ENCODE measurements around the gene SIMC1. TPM values are rescaled to one million over a fixed set of nuclear protein-coding genes. Genes with fewer than 3 reads are reported as not detected.
"Not testable (repeated sequence)": the region's sequence is repeated elsewhere in the genome, so short reads cannot be mapped to it uniquely, and the experiment has no call there.

SIMC1 gene
- total RNA-seq, 1 donor from 2014 or later, result 10.9 TPM

DNA sequence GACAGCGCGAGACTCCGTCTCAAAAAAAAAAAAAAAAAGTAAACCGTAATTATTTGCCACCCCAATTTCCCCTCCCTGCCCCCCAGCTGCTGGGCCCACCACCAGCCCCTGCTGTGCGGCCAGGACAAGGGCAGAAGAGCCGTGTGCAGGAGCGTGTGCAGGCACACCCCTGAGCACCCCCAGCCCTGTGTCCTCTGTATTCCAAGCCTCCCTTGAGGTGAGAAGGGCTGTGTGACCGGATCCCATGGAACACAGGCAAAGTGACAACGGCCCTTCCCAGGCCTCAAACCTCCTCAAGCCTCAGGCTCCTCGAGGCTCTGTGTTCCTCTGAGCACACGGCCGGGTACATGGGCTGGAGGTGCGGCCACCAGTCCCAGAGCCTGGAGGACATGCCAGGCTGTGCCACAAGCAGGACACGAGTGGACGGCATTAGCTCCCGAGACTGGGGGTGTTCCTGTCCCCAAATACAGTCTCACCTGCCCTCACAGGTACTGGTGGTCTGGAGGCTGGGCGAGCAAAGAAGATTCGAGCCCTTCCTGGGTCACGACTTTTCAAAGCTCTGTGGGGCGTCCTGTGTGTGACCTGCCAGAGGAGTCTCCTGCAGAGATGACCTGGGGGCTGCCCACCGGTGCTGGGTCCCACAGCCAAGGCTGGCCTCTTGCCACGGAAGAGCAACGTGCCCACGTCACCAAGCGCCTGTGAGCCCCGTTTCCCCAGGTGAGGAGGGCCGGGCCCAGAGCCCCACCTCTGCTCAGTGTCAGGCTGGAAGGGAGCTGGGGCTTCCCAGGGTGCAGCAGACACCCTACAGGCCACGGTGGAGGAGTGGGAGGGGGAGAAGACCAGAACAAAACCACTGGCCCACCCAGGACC lies 47.1 kb upstream of the SIMC1 start:
- Histone ChIP-seq H3K27ac (no peak overlapping the region), H4K20me1 (ENCODE audit: low read depth) (no peaks in the 10 kb centered on the region), H2AFZ (replicated peaks) (no peak overlapping the region), H3K4me1 (no peaks in the 10 kb centered on the region), H3K9me3 (ENCODE audit: low read depth) (no peaks in the 10 kb centered on the region), H3K36me3 (no peaks in the 10 kb centered on the region), H3K9ac (no peak overlapping the region), H3K27me3 (peaks cover 41% of the 10 kb centered on the region), H3F3A (ENCODE audit: low read depth) (no peaks in the 10 kb centered on the region), H3K4me3 (no peak overlapping the region), H3K79me2 (ENCODE audit: low read depth) (no peaks in the 10 kb centered on the region), H3K4me2 (no peak overlapping the region)
- TF ChIP-seq, protein P1, sequence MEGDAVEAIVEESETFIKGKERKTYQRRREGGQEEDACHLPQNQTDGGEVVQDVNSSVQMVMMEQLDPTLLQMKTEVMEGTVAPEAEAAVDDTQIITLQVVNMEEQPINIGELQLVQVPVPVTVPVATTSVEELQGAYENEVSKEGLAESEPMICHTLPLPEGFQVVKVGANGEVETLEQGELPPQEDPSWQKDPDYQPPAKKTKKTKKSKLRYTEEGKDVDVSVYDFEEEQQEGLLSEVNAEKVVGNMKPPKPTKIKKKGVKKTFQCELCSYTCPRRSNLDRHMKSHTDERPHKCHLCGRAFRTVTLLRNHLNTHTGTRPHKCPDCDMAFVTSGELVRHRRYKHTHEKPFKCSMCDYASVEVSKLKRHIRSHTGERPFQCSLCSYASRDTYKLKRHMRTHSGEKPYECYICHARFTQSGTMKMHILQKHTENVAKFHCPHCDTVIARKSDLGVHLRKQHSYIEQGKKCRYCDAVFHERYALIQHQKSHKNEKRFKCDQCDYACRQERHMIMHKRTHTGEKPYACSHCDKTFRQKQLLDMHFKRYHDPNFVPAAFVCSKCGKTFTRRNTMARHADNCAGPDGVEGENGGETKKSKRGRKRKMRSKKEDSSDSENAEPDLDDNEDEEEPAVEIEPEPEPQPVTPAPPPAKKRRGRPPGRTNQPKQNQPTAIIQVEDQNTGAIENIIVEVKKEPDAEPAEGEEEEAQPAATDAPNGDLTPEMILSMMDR (IDR thresholded peaks at IDR 0.05), result no peak
- TF ChIP-seq EZH2phosphoT487 (IDR thresholded peaks at IDR 0.05), result no peak
- no peak for TF ChIP-seq EZH2 (IDR thresholded peaks at IDR 0.05)
- no peak overlapping the region for H3K27ac Mint-ChIP-seq
- H3K4me3 Mint-ChIP-seq, result no peak overlapping the region
- peaks cover 3% of the 10 kb centered on the region for H3K4me1 Mint-ChIP-seq
- DNase-seq (ENCODE audit: low spot score), result no peak
- H3K9me3 Mint-ChIP-seq, result no peaks in the 10 kb centered on the region
- H3K27me3 Mint-ChIP-seq (ENCODE audit: insufficient read depth, low read depth), result peaks cover 10% of the 10 kb centered on the region
- no peaks in the 10 kb centered on the region for H3K36me3 Mint-ChIP-seq

DNA sequence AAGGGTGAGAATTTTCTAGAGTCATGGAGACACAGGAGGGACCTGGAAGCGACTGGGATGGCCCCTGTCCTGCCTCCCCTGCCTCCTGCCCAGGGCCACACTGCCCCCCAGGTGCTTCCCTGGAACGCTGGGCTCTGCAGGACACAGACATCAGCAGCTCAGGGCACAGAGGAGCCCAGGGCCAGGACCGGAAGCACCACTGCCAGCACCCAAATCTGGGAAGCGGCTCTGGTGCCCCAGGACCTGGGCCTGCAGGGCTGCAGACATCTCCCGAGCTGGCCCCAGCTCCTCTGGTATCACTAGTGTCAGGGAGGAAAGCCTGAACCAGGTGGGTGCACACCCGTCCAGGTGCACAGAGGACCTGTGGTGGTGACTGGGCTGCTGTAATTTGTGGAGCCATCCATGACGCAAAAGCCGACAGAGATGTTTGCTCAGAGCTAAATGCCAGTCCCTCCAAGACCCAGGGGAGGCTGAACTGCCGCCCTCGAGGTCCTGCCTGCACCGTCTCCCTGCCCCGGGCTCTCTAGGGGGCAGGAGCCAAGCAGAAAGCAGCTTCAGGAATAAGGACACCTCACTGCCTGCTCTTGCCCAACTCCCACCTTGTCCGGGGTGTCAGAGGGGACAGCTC lies 46.0 kb upstream of the SIMC1 start:
- peaks cover 3% of the 10 kb centered on the region for H3K4me1 Mint-ChIP-seq
- Histone ChIP-seq H3K4me1 (no peaks in the 10 kb centered on the region), H3K9ac (no peak overlapping the region), H3K4me3 (no peak overlapping the region), H3F3A (ENCODE audit: low read depth) (no peaks in the 10 kb centered on the region), H3K79me2 (ENCODE audit: low read depth) (no peaks in the 10 kb centered on the region), H2AFZ (replicated peaks) (no peak overlapping the region), H3K27ac (no peak overlapping the region), H3K36me3 (no peaks in the 10 kb centered on the region), H3K27me3 (peaks cover 44% of the 10 kb centered on the region), H3K4me2 (no peak overlapping the region), H3K9me3 (ENCODE audit: low read depth) (no peaks in the 10 kb centered on the region), H4K20me1 (ENCODE audit: low read depth) (no peaks in the 10 kb centered on the region)
- H3K4me3 Mint-ChIP-seq, result no peak overlapping the region
- TF ChIP-seq, protein P1 (IDR thresholded peaks at IDR 0.05), result no peak
- TF ChIP-seq EZH2phosphoT487 (IDR thresholded peaks at IDR 0.05), result no peak
- TF ChIP-seq EZH2 (IDR thresholded peaks at IDR 0.05), result no peak
- no peaks in the 10 kb centered on the region for H3K36me3 Mint-ChIP-seq
- DNase-seq (ENCODE audit: low spot score), result no peak
- H3K27ac Mint-ChIP-seq, result no peak overlapping the region
- no peaks in the 10 kb centered on the region for H3K9me3 Mint-ChIP-seq
- peaks cover 10% of the 10 kb centered on the region for H3K27me3 Mint-ChIP-seq (ENCODE audit: insufficient read depth, low read depth)

DNA sequence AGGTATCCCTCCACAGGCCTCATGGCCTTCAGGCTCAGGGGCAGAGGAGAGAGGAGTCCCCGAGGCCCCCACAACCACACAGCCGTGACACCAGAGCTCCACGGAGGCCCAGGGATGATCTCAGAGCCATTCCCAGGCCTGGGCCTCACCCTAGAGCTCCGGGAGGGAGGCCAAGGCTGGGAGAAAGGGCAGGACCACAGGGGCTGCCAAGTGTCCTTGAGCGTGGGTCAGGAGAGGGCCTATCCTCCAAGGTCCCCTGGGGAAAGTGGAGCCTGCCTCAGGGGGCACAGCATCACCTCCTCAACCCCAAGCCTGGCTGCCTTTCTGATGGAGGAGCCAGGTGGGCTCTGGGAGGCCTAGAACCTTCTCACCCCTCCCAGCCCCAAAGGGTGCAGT lies 45.5 kb upstream of the SIMC1 start:
- not testable (repeated sequence) for H3K36me3 ChIP-seq; H3K4me1 ChIP-seq; H3K9me3 Mint-ChIP-seq; DNase-seq (ENCODE audit: low spot score); H3K27ac Mint-ChIP-seq; H3F3A ChIP-seq (ENCODE audit: low read depth); H3K4me3 Mint-ChIP-seq; H4K20me1 ChIP-seq (ENCODE audit: low read depth); H3K9ac ChIP-seq; H3K9me3 ChIP-seq (ENCODE audit: low read depth); H3K27ac ChIP-seq; H3K79me2 ChIP-seq (ENCODE audit: low read depth); H3K4me3 ChIP-seq; H3K4me2 ChIP-seq; H3K4me1 Mint-ChIP-seq; H3K36me3 Mint-ChIP-seq; H2AFZ ChIP-seq (replicated peaks)
- H3K27me3 ChIP-seq, result peaks cover 49% of the 10 kb centered on the region
- peaks cover 12% of the 10 kb centered on the region for H3K27me3 Mint-ChIP-seq (ENCODE audit: insufficient read depth, low read depth)

DNA sequence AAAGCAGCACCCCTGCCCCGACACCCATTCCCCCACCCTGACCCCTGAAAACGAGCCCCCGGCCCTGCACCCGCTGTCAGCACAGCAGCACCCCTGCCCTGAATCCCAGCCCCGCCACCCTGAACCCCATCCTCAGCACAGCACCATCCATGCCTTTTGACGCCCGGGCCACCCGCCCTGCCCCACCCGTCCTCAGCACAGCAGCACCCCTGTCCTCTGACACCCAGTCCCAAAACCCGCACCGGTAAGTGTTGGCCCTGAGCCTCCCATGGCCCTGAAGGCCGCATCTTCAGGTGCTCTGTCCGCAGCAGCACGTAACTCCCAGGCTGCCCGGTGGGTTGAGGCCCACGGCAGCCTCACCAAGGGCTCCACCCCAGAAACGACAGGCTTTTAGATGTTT lies 44.6 kb upstream of the SIMC1 start:
- H3K4me1 Mint-ChIP-seq; DNase-seq (ENCODE audit: low spot score); H4K20me1 ChIP-seq (ENCODE audit: low read depth); H3K9ac ChIP-seq; H3K36me3 ChIP-seq; H3K79me2 ChIP-seq (ENCODE audit: low read depth); H3K9me3 Mint-ChIP-seq; H3K27ac ChIP-seq; H3K4me3 Mint-ChIP-seq; H3K27ac Mint-ChIP-seq; H3K4me1 ChIP-seq; H3K9me3 ChIP-seq (ENCODE audit: low read depth); H3K4me3 ChIP-seq; H3F3A ChIP-seq (ENCODE audit: low read depth); H2AFZ ChIP-seq (replicated peaks); H3K4me2 ChIP-seq; H3K36me3 Mint-ChIP-seq: not testable (repeated sequence)
- H3K27me3 Mint-ChIP-seq (ENCODE audit: insufficient read depth, low read depth), result peaks cover 17% of the 10 kb centered on the region
- H3K27me3 ChIP-seq, result peaks cover 59% of the 10 kb centered on the region
